Common myeloid progenitor, CD34-positive (primary cell): Measurements from ENCODE around the gene AUTS2.

Experiments used
- CTCF ChIA-PET: fragments of 350-600 bp; sonication (Branson Sonifier 250); formaldehyde crosslinking; loops from one replicate; lab custom pipeline; 2021; ENCODE audit warnings: antibody characterized with exemption; lab: Charles Lee
- POLR2A ChIA-PET: fragments of 350-600 bp; sonication (Branson Sonifier 250); formaldehyde crosslinking; loops from one replicate; lab custom pipeline; 2021; ENCODE audit warnings: antibody characterized with exemption; lab: Charles Lee
- DNase-seq, 3 donors: peaks; one replicate each; pipeline versions ENCODE4 v3.0.0 to v3.0.0-alpha.2; 2013
- H3K27ac ChIP-seq, 2 experiments: 1 replicate in 1 of 2; 2 replicates in 1 of 2; pipeline ENCODE4 v1.7.0; 2013; ENCODE audit warnings: inconsistent platforms in 2 of 2, low read length in 2 of 2, mild to moderate bottlenecking in 2 of 2, low read depth in 1 of 2, moderate library complexity in 1 of 2; ENCODE audit not compliant: severe bottlenecking in 2 of 2, insufficient read depth in 1 of 2, poor library complexity in 1 of 2
- H3K27me3 ChIP-seq, 5 experiments: replicated peaks in 2 of 5; 1 replicate in 3 of 5; 2 replicates in 2 of 5; pipeline versions ENCODE4 v1.6.1 to v1.7.0; 2013; ENCODE audit warnings: low read length in 4 of 5, mild to moderate bottlenecking in 2 of 5, moderate library complexity in 2 of 5, inconsistent platforms in 1 of 5; ENCODE audit not compliant: insufficient read depth in 5 of 5, control insufficient read depth in 4 of 5
- H3K36me3 ChIP-seq, 4 experiments: 1 replicate in 2 of 4; 2 replicates in 2 of 4; pipeline versions ENCODE4 v1.6.1 to v1.7.0; 2013; ENCODE audit warnings: low read length in 3 of 4, control low read depth in 1 of 4, mild to moderate bottlenecking in 1 of 4; ENCODE audit not compliant: control insufficient read depth in 4 of 4, insufficient read depth in 4 of 4
- H3K4me1 ChIP-seq, 4 experiments: 1 replicate in 3 of 4; 2 replicates in 1 of 4; pipeline versions ENCODE4 v1.6.1 to v1.7.1; 2013; ENCODE audit warnings: low read length in 3 of 4, mild to moderate bottlenecking in 3 of 4, control low read depth in 1 of 4, inconsistent platforms in 1 of 4, moderate library complexity in 1 of 4; ENCODE audit not compliant: control insufficient read depth in 4 of 4, insufficient read depth in 4 of 4; ENCODE audit errors: control extremely low read depth in 1 of 4
- H3K4me3 ChIP-seq, 7 experiments: 1 replicate in 4 of 7; 2 replicates in 3 of 7; pipeline versions ENCODE4 v1.5.1 to v1.7.0; 2013; ENCODE audit warnings: mild to moderate bottlenecking in 7 of 7, low read length in 6 of 7, moderate library complexity in 6 of 7, inconsistent platforms in 2 of 7, low read depth in 2 of 7, control low read depth in 1 of 7; ENCODE audit not compliant: insufficient read depth in 4 of 7, control insufficient read depth in 1 of 7; ENCODE audit errors: extremely low read depth in 1 of 7
- H3K9me3 ChIP-seq, 5 experiments: 1 replicate in 4 of 5; 2 replicates in 1 of 5; pipeline versions ENCODE4 v1.6.1 to v1.7.1; 2013; ENCODE audit warnings: low read length in 4 of 5, mild to moderate bottlenecking in 2 of 5, inconsistent platforms in 1 of 5, low read depth in 1 of 5, moderate library complexity in 1 of 5; ENCODE audit not compliant: control insufficient read depth in 4 of 5, insufficient read depth in 2 of 5; ENCODE audit errors: control extremely low read depth in 1 of 5
- WGBS: methylation state at CpG from one replicate; pipeline ENCODE4 v1.1.5; 2013; ENCODE audit not compliant: insufficient coverage; 5-methylcytosine and 5-hydroxymethylcytosine counted together

AUTS2 gene

GRCh38 chr7:70052691-70053090 is 454.4 kb downstream of the AUTS2 start:
- no peak overlapping the region for H3K27ac ChIP-seq
- no peak overlapping the region for H3K4me3 ChIP-seq
- no peaks in the 10 kb centered on the region for H3K36me3 ChIP-seq
- no peaks in the 10 kb centered on the region for H3K9me3 ChIP-seq
- no peak for DNase-seq
- POLR2A ChIA-PET: no interaction called here
- H3K27me3 ChIP-seq: no peaks in the 10 kb centered on the region
- no peaks in the 10 kb centered on the region for H3K4me1 ChIP-seq
- CTCF ChIA-PET: interaction anchor here (1.7 kb wide), 1 partner anchor 10 kb away, joined by 9 read pairs; no protein-coding TSS in a partner anchor

- Histone ChIP-seq H3K27ac (no peak overlapping the region), H3K9me3 (no peaks in the 10 kb centered on the region), H3K27me3 (no peaks in the 10 kb centered on the region), H3K4me1 (no peaks in the 10 kb centered on the region), H3K4me3 (no peak overlapping the region), H3K36me3 (no peaks in the 10 kb centered on the region)
- WGBS: 95% methylated on average over 2 of the region's 2 CpGs
- POLR2A ChIA-PET: no interaction called here
- CTCF ChIA-PET: no interaction called here
- DNase-seq: no peak
Measured at GRCh38 chr7:70053421-70053820, 455.1 kb downstream of the AUTS2 start.

- H3K4me3 ChIP-seq: no peak overlapping the region
- ChIA-PET POLR2A (no interaction called here), CTCF (interaction anchor here (0.5 kb wide), 1 partner anchor 162 kb away, joined by 4 read pairs; no protein-coding TSS in a partner anchor)
- WGBS: no CpG with 5 or more reads among the region's 1 CpG
- no peaks in the 10 kb centered on the region for H3K36me3 ChIP-seq
- no peaks in the 10 kb centered on the region for H3K27me3 ChIP-seq
- H3K9me3 ChIP-seq: no peaks in the 10 kb centered on the region
- H3K27ac ChIP-seq: no peak overlapping the region
- no peak for DNase-seq
- H3K4me1 ChIP-seq: no peaks in the 10 kb centered on the region
Measured at GRCh38 chr7:70053989-70054388, 455.7 kb downstream of the AUTS2 start.

- ChIA-PET CTCF (no interaction called here), POLR2A (no interaction called here)
- Histone ChIP-seq H3K9me3 (no peaks in the 10 kb centered on the region), H3K27me3 (no peaks in the 10 kb centered on the region), H3K36me3 (no peaks in the 10 kb centered on the region), H3K4me1 (no peaks in the 10 kb centered on the region), H3K4me3 (no peak overlapping the region), H3K27ac (no peak overlapping the region)
- no peak for DNase-seq
- 80% methylated on average over 1 of the region's 1 CpG for WGBS
Measured at GRCh38 chr7:70056363-70056762, 458.1 kb downstream of the AUTS2 start.

GRCh38 chr7:70060298-70061068 is 462.2 kb downstream of the AUTS2 start:
- ChIA-PET POLR2A (no interaction called here), CTCF (interaction anchor here (1.2 kb wide), 1 partner anchor 20 kb away, joined by 3 read pairs; no protein-coding TSS in a partner anchor)
- WGBS: 100% methylated on average over 3 of the region's 6 CpGs

GRCh38 chr7:70063371-70063770 is 465.1 kb downstream of the AUTS2 start:
- Histone ChIP-seq H3K36me3 (no peaks in the 10 kb centered on the region), H3K27ac (no peak overlapping the region), H3K4me1 (peaks cover 0 to 3% (median under 1%) of the 10 kb centered on the region in 4 experiments), H3K27me3 (no peaks in the 10 kb centered on the region), H3K9me3 (no peaks in the 10 kb centered on the region), H3K4me3 (no peak overlapping the region)
- WGBS: 98% methylated on average over 4 of the region's 6 CpGs
- CTCF ChIA-PET: no interaction called here
- DNase-seq: no peak
- POLR2A ChIA-PET: no interaction called here

More at GRCh38 chr7:70060298-70061068, 462.2 kb downstream of the AUTS2 start:
- no peaks in the 10 kb centered on the region for H3K9me3 ChIP-seq
- H3K27me3 ChIP-seq: no peaks in the 10 kb centered on the region
- H3K36me3 ChIP-seq: no peaks in the 10 kb centered on the region
- H3K4me3 ChIP-seq: no peak overlapping the region
- DNase-seq: no peak
- no peak overlapping the region for H3K27ac ChIP-seq
- H3K4me1 ChIP-seq: peaks cover 0 to 3% (median under 1%) of the 10 kb centered on the region in 4 experiments

- Histone ChIP-seq H3K27ac (no peak overlapping the region), H3K36me3 (no peaks in the 10 kb centered on the region), H3K27me3 (no peaks in the 10 kb centered on the region), H3K9me3 (no peaks in the 10 kb centered on the region), H3K4me3 (no peak overlapping the region), H3K4me1 (peaks cover 0 to 3% (median under 1%) of the 10 kb centered on the region in 4 experiments)
- 100% methylated on average over 5 of the region's 6 CpGs for WGBS
- DNase-seq: no peak
- CTCF ChIA-PET: interaction anchor here (1.7 kb wide), 1 partner anchor 9 kb away, joined by 4 read pairs; no protein-coding TSS in a partner anchor
- POLR2A ChIA-PET: no interaction called here
Measured at GRCh38 chr7:70063927-70064326, 465.7 kb downstream of the AUTS2 start.
